Measurements from ENCODE around the gene CASZ1.

DNA sequence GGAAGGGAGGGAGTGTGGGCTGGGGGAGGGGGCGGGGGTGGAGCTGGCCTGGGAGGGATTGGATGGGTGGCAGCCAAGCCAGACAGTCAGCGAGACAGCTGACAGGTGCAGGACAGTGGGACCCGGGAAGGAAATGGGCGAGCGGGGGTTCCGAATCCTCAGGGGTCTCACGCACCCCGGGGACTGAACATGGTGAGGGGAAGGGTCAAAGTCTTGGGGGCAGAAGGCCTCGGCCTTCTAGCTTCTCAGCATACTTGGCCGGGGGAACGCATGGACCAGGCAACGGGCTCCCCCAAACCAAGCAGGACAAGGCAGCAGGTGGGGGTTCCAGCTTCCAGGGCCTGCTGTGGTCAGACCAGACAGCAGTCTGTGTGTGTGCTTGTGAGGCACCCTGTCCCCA is 23.1 kb downstream of the CASZ1 start:
- TF ChIP-seq, protein P1, sequence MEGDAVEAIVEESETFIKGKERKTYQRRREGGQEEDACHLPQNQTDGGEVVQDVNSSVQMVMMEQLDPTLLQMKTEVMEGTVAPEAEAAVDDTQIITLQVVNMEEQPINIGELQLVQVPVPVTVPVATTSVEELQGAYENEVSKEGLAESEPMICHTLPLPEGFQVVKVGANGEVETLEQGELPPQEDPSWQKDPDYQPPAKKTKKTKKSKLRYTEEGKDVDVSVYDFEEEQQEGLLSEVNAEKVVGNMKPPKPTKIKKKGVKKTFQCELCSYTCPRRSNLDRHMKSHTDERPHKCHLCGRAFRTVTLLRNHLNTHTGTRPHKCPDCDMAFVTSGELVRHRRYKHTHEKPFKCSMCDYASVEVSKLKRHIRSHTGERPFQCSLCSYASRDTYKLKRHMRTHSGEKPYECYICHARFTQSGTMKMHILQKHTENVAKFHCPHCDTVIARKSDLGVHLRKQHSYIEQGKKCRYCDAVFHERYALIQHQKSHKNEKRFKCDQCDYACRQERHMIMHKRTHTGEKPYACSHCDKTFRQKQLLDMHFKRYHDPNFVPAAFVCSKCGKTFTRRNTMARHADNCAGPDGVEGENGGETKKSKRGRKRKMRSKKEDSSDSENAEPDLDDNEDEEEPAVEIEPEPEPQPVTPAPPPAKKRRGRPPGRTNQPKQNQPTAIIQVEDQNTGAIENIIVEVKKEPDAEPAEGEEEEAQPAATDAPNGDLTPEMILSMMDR (IDR thresholded peaks at IDR 0.05), result no peak
- no peak for TF ChIP-seq POLR2A (IDR thresholded peaks at IDR 0.05)

Measured in testis (tissue), 2 donors.